Measurements from ENCODE around the gene GNG11.
"Not testable (repeated sequence)": the region's sequence is repeated elsewhere in the genome, so short reads cannot be mapped to it uniquely, and the experiment has no call there.

The GNG11 gene
- total RNA-seq, result 0.04 to 1.2 (median 0.57) reads per million in 17 experiments

DNA sequence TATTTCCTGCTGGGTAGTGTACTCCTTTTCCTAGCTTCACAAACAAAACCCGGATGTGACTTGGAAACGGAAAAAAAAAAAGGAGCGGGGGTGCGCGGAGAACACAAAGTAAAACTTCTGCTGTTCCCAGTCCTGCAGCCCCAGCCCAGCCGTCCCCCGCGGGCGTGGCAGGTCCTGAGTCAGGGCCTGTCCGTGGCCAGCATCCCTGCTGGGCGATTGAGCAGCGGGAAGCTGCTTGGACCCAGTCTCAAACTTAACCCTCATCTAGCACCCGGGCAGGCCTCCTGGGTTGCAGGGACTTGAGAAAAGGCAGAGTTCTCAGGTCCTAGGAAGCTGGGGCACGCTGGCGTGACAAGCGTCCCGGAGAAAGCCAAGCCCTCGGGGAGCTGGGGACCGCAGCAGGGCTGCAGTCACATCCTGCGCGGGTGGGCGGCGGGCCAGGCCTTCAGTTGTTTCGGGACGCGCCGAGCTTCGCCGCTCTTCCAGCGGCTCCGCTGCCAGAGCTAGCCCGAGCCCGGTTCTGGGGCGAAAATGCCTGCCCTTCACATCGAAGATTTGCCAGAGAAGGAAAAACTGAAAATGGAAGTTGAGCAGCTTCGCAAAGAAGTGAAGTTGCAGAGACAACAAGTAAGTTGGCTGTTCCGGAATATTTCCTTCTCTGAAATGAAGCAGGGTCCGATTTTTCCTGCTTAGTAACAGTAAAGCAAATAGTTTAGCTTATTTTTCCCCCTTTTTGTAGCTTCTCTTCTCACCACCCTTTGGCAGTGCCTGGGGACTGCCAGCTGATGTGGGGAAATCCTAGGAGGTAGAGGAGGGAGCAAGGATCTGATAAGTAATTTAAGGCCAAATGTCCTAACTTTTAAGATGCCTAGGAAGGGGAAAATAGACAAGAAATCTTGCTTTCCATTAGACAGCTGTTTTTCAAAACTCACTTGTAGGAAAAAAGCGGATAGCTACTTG lies at the start of gene GNG11:
Gene GNG11 (plus strand): TSS at position 129 of the 960 bp plus-strand sequence. CDS start 403 bp downstream, at position 532.
- peak; percentile 37 to 65 (median 46) for DNase-seq

DNA sequence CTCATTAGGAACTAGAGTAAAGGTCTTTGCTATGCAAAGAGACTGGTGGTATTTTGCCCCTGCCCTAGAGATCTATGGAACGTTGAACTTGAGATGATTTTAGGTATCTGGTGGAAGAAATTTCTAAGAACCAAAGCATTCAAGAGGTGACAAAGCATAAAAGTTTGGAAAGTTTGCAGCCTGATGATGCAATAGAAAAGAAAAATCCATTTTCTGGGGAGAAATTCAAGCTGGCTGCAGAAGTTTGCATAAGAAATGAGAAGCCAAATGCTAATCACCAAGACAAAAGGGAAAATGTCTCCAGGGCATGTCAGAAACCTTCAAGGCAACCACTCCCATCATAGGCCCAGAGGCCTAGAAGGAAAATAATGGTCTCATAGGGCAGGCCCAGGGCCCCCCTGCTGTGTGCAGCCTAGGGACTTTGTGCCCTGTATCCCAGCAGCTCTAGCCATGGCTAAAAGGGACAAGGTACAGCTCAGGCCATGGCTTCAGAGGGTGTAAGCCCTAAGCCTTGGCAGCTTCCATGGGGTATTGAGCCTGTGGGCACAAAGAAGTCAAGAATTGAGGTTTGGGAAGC lies 47.4 kb upstream of the GNG11 start:
- DNase-seq, result no peak

DNA sequence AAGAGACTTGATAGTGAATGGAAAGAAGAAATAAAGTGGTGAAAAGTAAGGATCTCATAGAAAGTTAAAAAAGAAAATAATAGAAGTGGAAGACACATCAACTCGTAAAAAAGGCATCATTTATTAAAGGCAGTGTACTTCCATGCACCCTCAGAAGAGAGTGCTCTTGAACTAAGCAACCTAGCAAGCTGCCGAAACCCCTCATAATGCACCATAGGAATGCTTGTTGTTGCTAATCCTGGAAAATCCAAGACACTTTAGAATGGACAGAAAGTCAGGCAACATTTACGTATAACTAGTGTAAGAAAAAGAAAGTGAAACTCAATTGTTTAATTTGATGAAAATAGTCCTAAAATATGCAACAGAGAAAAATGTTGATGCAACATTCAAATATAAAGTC lies 43.8 kb upstream of the GNG11 start:
- no peak for DNase-seq

- DNase-seq, result no peak
These were observed 42.2 kb upstream of the GNG11 start for GRCh38 chr7:93879356-93879755.

DNA sequence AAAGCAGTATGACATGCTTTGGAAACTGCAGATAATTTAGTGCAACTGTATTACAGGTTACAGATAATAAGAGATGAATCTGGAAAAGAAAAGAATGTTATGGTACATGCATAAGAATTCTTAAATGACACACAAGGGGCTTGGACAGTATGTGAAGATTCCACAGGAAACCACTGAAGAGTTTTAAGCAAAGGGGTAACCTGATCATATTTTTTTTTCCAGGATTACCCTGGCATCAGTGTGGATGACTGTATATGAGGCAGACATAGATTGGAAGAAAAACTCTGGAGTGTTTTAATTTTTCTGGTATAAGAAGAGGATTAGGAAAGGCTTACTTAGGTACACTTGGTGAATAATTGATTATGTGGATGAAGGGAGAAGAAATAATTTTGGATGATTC lies 39.1 kb upstream of the GNG11 start:
- no peak for DNase-seq

DNA sequence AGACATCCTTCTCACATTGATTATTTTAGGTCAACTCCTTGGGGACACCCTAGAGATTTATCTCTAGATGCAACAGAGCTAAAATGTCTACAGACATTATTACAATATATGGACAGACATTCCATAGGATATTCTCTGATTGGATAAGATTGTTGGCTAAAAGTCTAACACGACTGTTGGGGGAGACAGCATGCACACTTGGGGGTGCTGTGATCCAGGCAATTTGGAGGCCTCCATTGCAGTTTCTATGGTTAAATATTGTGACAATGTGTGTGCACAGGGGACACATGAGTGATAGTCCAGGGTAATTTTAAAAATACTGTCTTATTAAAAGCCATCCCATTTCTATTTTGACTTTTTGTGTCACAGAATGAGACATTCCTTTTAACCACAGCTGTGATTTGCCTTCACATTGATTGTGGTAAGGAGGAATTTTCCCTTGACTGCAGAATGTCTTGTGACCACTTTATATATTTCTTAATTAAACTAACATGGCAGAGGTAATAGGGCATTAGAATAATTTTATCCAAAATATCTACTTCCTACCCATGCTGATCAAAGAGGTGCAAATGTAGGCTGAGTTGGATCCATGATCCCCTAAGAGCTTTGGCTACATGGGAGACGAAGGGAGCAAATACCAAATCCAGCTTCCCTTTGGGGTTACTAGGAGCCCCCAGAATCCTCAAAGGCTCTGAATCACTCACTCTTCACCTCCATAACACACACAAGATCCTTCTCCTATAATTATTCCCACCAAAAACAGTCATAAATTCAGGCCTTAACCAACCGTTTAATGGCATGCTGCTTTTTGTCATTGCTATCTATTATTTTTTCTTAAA lies 38.2 kb upstream of the GNG11 start:
- DNase-seq, result no peak

- DNase-seq, result no peak
These were observed 37.6 kb upstream of the GNG11 start for GRCh38 chr7:93883917-93884345.

- DNase-seq, result no peak
These were observed 37.0 kb upstream of the GNG11 start for GRCh38 chr7:93884541-93884940.

- no peak for DNase-seq
These were observed 32.3 kb upstream of the GNG11 start for GRCh38 chr7:93889261-93889660.

DNA sequence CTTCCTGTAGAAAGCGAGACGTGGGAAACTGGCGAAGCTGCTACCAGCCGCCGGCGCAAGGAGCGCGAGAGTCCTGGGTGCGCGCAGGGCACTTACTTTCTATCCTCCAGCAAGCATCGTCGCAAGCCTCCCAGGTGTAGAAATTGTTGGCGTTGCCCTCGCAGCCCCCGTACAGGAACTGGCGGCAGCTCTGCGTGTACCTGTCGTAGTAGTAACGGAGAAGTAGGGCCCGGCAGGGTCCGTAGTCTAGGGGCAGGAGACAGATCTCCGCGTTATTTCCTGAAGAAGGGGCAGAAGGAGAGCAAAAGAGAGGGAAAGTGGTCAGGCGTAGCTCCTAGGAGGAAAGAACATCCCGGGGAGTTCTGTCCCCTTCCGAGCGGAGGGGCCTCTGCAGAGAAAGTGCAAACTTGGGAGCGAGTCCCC lies 31.5 kb upstream of the GNG11 start:
- DNase-seq, result peak in 1 of 4 experiments; percentile 3

- peak in 1 of 4 experiments; percentile 5 for DNase-seq
These were observed 31.0 kb upstream of the GNG11 start, which contains the start of gene TFPI2 for GRCh38 chr7:93890464-93891068. Gene TFPI2, minus strand, starts transcription at chr7:93890753. Its CDS starts 75 bp downstream, at chr7:93890678.

DNA sequence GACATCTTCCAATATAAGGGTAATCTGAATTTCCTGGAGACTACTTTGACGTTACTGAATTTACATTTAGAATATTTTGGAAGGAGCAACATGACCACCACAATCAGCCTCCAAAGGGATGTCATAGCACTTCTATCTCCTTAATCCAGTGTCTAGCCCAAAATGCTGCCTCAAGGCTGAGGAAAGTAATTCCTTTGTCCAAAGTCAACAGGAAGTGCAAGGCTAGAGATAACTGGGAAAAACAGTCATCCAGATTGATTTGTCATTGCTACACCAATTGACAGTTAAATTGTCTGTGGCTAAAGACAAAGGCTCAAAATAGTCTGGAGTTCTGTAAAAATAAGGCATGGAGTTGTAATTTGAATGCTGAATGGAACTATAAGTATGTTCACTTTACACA lies 27.1 kb upstream of the GNG11 start:
- DNase-seq, result no peak

DNA sequence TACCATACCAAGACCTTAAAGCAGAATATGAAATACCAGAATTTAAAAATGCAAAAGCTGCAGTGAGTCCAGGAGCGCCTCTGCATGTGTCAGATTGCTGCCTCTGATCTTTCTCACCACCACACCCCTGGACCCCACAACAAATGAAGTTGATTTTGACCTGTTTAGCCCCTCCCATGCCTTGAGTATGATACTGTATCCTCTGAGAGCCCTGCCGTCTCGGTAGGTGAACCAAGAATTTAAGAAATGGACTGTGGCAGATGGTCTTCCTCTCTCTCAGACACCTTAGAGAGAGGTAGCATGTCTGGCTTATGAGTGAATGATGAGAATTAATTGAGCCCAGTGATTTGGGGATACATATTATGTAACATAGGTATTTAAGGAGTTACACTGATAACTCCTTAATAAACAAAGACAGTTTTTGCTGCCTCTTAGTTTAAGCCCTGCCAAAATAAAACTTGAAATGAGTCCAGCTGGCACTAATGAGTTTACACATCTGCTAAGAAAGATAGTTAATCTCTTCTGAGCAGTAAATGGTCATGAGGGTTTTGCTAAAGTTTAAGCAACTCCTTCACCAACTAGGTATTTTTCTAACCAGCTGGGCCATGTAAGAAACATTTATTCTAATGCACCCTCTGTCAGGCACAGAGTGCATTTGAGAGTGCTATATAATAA lies 26.4 kb upstream of the GNG11 start:
- DNase-seq, result no peak

DNA sequence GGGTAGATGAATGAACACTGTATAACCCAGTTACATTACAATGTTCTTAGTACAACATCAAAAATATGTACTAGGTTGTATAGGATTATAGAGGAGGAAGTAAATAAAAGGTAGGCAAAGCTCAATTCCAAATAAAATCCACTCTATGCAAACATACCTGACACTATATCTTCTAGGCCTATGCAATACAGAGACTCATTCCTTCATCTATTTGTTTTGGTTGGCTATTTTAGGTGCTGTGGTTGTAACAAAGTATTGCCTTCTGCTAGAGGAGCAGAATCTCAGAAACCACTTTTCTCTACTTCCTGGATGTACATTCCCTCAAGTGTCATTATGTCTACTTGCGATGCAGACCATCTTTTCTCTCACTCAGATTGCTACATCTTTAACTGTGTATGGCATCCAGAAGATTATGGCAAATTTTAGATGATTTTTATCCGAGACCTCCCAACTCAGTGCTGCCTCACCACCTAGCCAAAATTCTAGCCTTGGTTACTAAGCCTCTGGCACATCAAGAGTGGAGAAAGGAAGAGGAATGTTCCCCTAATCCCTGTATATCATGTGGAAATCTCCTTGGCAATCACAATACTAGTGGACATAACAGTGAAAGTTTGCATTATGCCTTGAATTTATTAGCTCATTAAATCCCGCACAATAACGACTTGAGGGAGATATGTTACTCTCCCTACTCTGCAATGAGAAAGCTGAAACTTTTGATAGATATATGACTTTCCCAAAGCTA lies 25.5 kb upstream of the GNG11 start:
- no peak for DNase-seq

- DNase-seq, result no peak
These were observed 23.9 kb upstream of the GNG11 start for GRCh38 chr7:93897680-93898079.

GRCh38 chr7:93902777-93903423 lies 18.6 kb upstream of the GNG11 start:
- peak; percentile 55 to 74 (median 62) for DNase-seq

GRCh38 chr7:93906267-93906666 lies 15.3 kb upstream of the GNG11 start, which contains the start of gene GNGT1:
Gene GNGT1, plus strand, starts transcription at chr7:93906567. Its CDS starts 180 bp downstream, at chr7:93906747.
- no peak for DNase-seq

GRCh38 chr7:93910076-93910994 lies 11.2 kb upstream of the GNG11 start:
- no peak for DNase-seq

DNA sequence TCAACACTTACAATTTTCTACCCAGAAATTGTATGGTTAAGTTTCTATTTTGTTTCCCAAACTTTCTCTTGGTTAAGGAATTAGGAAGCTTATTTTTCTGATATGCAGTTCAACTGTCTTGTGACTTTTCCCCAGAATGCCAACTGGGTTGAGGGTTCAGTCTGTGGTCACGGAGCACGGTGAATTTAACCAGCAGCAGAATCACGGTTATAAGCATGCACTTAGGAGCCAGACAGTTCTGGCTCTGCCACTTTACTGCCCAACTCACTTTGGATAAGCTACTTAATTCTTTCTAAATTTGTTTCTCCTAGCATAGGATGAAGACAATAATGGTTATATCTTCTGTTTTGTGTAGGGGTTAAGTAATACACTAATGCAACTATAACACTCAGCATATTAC lies 10.3 kb upstream of the GNG11 start:
- DNase-seq, result not testable (repeated sequence)
